DOHH2 (cell line): Measurements from ENCODE around the gene DEDD2.

Experiments
- EZH2phosphoT487 ChIP-seq: fragments of 200-600 bp; sonication (generic); IDR thresholded peaks from 2 replicates; pipeline ENCODE4 v1.6.1; 2017; ENCODE audit warnings: borderline replicate concordance, mild to moderate bottlenecking, antibody characterized with exemption, low read length, moderate library complexity, mixed read lengths
- TF ChIP-seq, protein P1 (sequence below): fragments of 200-600 bp; sonication (generic); IDR thresholded peaks from one replicate; pipeline ENCODE4 v1.5.1; 2014; ENCODE audit warnings: antibody characterized with exemption, mild to moderate bottlenecking, low read depth, low read length; ENCODE audit not compliant: poor library complexity, severe bottlenecking

DNA sequence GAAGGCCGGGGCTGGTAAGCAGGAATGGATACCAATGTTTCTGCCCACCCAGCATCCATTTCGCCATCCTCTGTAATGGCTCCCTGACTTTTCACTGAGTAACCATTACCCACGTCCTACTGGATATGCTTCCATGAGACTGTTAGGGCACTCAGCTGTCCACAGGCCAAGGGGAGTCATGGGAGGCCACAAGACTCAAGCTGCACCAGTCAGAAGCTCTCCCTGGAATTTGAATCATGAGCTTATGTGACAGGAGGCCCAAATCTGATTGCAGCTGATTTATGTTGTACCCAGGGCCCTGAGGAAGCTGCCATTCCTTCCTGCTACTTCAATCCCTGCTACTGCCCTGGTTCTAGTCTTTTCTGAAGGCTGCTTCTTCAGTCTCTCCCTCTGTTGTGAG, 28.3 kb downstream of the DEDD2 start:
- TF ChIP-seq, protein P1, sequence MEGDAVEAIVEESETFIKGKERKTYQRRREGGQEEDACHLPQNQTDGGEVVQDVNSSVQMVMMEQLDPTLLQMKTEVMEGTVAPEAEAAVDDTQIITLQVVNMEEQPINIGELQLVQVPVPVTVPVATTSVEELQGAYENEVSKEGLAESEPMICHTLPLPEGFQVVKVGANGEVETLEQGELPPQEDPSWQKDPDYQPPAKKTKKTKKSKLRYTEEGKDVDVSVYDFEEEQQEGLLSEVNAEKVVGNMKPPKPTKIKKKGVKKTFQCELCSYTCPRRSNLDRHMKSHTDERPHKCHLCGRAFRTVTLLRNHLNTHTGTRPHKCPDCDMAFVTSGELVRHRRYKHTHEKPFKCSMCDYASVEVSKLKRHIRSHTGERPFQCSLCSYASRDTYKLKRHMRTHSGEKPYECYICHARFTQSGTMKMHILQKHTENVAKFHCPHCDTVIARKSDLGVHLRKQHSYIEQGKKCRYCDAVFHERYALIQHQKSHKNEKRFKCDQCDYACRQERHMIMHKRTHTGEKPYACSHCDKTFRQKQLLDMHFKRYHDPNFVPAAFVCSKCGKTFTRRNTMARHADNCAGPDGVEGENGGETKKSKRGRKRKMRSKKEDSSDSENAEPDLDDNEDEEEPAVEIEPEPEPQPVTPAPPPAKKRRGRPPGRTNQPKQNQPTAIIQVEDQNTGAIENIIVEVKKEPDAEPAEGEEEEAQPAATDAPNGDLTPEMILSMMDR: no peak
- TF ChIP-seq EZH2phosphoT487: no peak
